RWPE2 (cell line): ENCODE data around the gene PLEKHG4B.

Experiments
- ATAC-seq: fragments of 200-7000 bp; cut with Tn5 transposase; 3 replicates; pipeline ENCODE4 v1.9.1; 2021; ENCODE audit warnings: low read depth
- DNase-seq: peaks from one replicate; pipeline ENCODE4 v3.0.0-alpha.2; 2020; ENCODE audit warnings: low spot score
- H3K27ac ChIP-seq: fragments of 450-650 bp; 2 replicates; pipeline ENCODE4 v1.5.1; 2017; ENCODE audit warnings: mild to moderate bottlenecking; ENCODE audit not compliant: poor library complexity, severe bottlenecking
- H3K27me3 ChIP-seq: fragments of 250-450 bp; sonication (Bioruptor Pico); 2 replicates; pipeline ENCODE4 v1.5.1; 2021; ENCODE audit warnings: mild to moderate bottlenecking, moderate library complexity; ENCODE audit not compliant: insufficient read depth, poor library complexity, severe bottlenecking
- H3K36me3 ChIP-seq: fragments of 250-450 bp; sonication (Bioruptor Pico); 2 replicates; pipeline ENCODE4 v1.5.1; 2020; ENCODE audit warnings: low read depth, mild to moderate bottlenecking, moderate library complexity
- H3K4me1 ChIP-seq: fragments of 250-450 bp; sonication (Bioruptor Pico); 2 replicates; pipeline ENCODE4 v1.5.1; 2021; ENCODE audit warnings: mild to moderate bottlenecking, moderate library complexity; ENCODE audit not compliant: insufficient read depth, poor library complexity, severe bottlenecking
- H3K4me3 ChIP-seq: fragments of 250-450 bp; sonication (Bioruptor Pico); 2 replicates; pipeline ENCODE4 v1.5.1; 2021; ENCODE audit warnings: mild to moderate bottlenecking, moderate library complexity; ENCODE audit not compliant: severe bottlenecking
- H3K9me3 ChIP-seq: fragments of 250-450 bp; sonication (Bioruptor Pico); 2 replicates; pipeline ENCODE4 v1.5.1; 2021; ENCODE audit warnings: mild to moderate bottlenecking, moderate library complexity; ENCODE audit not compliant: severe bottlenecking
- CTCF ChIP-seq: fragments of 450-650 bp; IDR thresholded peaks from one replicate; pipeline ENCODE4 v1.5.1; 2017; ENCODE audit warnings: mild to moderate bottlenecking, moderate library complexity; ENCODE audit not compliant: poor library complexity, severe bottlenecking

Gene PLEKHG4B

GRCh38 chr5:203246-203930, 111.4 kb downstream of the PLEKHG4B start:
- TF ChIP-seq CTCF: no peak
- Histone ChIP-seq H3K4me3 (no peak overlapping the region), H3K27ac (no peak overlapping the region), H3K4me1 (no peaks in the 10 kb centered on the region), H3K9me3 (no peaks in the 10 kb centered on the region), H3K27me3 (no peaks in the 10 kb centered on the region), H3K36me3 (peaks cover 26% of the 10 kb centered on the region)
- DNase-seq: no peak
- no peak for ATAC-seq

GRCh38 chr5:204001-204400, 112.0 kb downstream of the PLEKHG4B start:
- peaks cover 26% of the 10 kb centered on the region for H3K36me3 ChIP-seq
- TF ChIP-seq CTCF: no peak
- H3K27me3 ChIP-seq: no peaks in the 10 kb centered on the region
- DNase-seq (no peak), ATAC-seq (no peak)
- no peak overlapping the region for H3K27ac ChIP-seq
- no peak overlapping the region for H3K4me3 ChIP-seq
- no peaks in the 10 kb centered on the region for H3K4me1 ChIP-seq
- H3K9me3 ChIP-seq: no peaks in the 10 kb centered on the region

- DNase-seq: no peak
- peaks cover 26% of the 10 kb centered on the region for H3K36me3 ChIP-seq
- ATAC-seq: no peak
These were observed 112.5 kb downstream of the PLEKHG4B start for GRCh38 chr5:204462-204861.

GRCh38 chr5:204966-205670, 113.2 kb downstream of the PLEKHG4B start:
- no peak overlapping the region for H3K27ac ChIP-seq

More at GRCh38 chr5:204462-204861, 112.5 kb downstream of the PLEKHG4B start:
- Histone ChIP-seq H3K9me3 (no peaks in the 10 kb centered on the region), H3K27ac (no peak overlapping the region), H3K4me1 (no peaks in the 10 kb centered on the region), H3K27me3 (no peaks in the 10 kb centered on the region), H3K4me3 (no peak overlapping the region)
- no peak for TF ChIP-seq CTCF

More at GRCh38 chr5:204966-205670, 113.2 kb downstream of the PLEKHG4B start:
- no peak for DNase-seq
- H3K9me3 ChIP-seq: no peaks in the 10 kb centered on the region
- H3K4me3 ChIP-seq: no peak overlapping the region
- peaks cover 26% of the 10 kb centered on the region for H3K36me3 ChIP-seq
- TF ChIP-seq CTCF: no peak
- no peaks in the 10 kb centered on the region for H3K27me3 ChIP-seq
- H3K4me1 ChIP-seq: no peaks in the 10 kb centered on the region
- ATAC-seq: no peak
